RWPE2 (cell line): Measurements from ENCODE around the gene ENOX1.
"Not testable (repeated sequence)": the region's sequence is repeated elsewhere in the genome, so short reads cannot be mapped to it uniquely, and the experiment has no call there.

Experiments used
- ATAC-seq: fragments of 200-7000 bp; cut with Tn5 transposase; 3 replicates; pipeline ENCODE4 v1.9.1; 2021; ENCODE audit warnings: low read depth
- DNase-seq: peaks from one replicate; pipeline ENCODE4 v3.0.0-alpha.2; 2020; ENCODE audit warnings: low spot score
- H3K27ac ChIP-seq: fragments of 450-650 bp; 2 replicates; pipeline ENCODE4 v1.5.1; 2017; ENCODE audit warnings: mild to moderate bottlenecking; ENCODE audit not compliant: poor library complexity, severe bottlenecking
- H3K27me3 ChIP-seq: fragments of 250-450 bp; sonication (Bioruptor Pico); 2 replicates; pipeline ENCODE4 v1.5.1; 2021; ENCODE audit warnings: mild to moderate bottlenecking, moderate library complexity; ENCODE audit not compliant: insufficient read depth, poor library complexity, severe bottlenecking
- H3K36me3 ChIP-seq: fragments of 250-450 bp; sonication (Bioruptor Pico); 2 replicates; pipeline ENCODE4 v1.5.1; 2020; ENCODE audit warnings: low read depth, mild to moderate bottlenecking, moderate library complexity
- H3K4me1 ChIP-seq: fragments of 250-450 bp; sonication (Bioruptor Pico); 2 replicates; pipeline ENCODE4 v1.5.1; 2021; ENCODE audit warnings: mild to moderate bottlenecking, moderate library complexity; ENCODE audit not compliant: insufficient read depth, poor library complexity, severe bottlenecking
- H3K4me3 ChIP-seq: fragments of 250-450 bp; sonication (Bioruptor Pico); 2 replicates; pipeline ENCODE4 v1.5.1; 2021; ENCODE audit warnings: mild to moderate bottlenecking, moderate library complexity; ENCODE audit not compliant: severe bottlenecking
- H3K9me3 ChIP-seq: fragments of 250-450 bp; sonication (Bioruptor Pico); 2 replicates; pipeline ENCODE4 v1.5.1; 2021; ENCODE audit warnings: mild to moderate bottlenecking, moderate library complexity; ENCODE audit not compliant: severe bottlenecking
- TF ChIP-seq, protein P1 (sequence below): fragments of 450-650 bp; IDR thresholded peaks from one replicate; pipeline ENCODE4 v1.5.1; 2017; ENCODE audit warnings: mild to moderate bottlenecking, moderate library complexity; ENCODE audit not compliant: poor library complexity, severe bottlenecking

Gene ENOX1

DNA sequence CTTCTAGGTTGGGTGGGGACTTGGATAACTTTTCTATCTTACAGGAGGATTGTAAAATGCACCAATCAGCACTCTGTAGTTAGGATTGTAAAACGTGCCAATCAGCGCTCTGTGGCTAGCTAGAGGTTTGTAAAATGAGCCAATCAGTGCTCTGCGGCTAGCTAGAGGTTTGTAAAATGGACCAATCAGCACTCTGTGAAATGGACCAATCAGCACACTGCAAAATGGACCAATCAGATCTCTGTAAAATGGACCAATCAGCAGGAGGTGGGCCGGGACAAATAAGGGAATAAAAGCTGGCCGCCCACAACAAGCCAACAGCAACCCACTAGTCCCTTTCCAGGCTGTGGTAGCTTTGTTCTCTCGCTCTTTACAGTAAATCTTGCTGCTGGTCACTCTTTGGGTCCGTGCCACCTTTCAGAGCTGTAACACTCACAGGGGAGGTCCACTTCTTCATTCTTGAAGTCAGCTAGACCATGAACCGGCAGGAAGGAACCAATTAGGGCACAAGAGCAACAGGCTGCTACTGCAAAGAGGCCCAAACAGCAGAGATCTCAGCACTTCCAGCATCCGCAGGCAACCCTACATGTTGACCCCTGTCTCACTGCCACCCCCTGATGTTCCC is 606.6 kb downstream of the ENOX1 start:
- TF ChIP-seq, protein P1, sequence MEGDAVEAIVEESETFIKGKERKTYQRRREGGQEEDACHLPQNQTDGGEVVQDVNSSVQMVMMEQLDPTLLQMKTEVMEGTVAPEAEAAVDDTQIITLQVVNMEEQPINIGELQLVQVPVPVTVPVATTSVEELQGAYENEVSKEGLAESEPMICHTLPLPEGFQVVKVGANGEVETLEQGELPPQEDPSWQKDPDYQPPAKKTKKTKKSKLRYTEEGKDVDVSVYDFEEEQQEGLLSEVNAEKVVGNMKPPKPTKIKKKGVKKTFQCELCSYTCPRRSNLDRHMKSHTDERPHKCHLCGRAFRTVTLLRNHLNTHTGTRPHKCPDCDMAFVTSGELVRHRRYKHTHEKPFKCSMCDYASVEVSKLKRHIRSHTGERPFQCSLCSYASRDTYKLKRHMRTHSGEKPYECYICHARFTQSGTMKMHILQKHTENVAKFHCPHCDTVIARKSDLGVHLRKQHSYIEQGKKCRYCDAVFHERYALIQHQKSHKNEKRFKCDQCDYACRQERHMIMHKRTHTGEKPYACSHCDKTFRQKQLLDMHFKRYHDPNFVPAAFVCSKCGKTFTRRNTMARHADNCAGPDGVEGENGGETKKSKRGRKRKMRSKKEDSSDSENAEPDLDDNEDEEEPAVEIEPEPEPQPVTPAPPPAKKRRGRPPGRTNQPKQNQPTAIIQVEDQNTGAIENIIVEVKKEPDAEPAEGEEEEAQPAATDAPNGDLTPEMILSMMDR: no peak
- H3K4me1 ChIP-seq: no peaks in the 10 kb centered on the region
- DNase-seq: no peak
- H3K9me3 ChIP-seq: no peaks in the 10 kb centered on the region
- H3K36me3 ChIP-seq: no peaks in the 10 kb centered on the region
- H3K27me3 ChIP-seq: no peaks in the 10 kb centered on the region
- no peak overlapping the region for H3K27ac ChIP-seq
- H3K4me3 ChIP-seq: no peak overlapping the region
- ATAC-seq: no peak

DNA sequence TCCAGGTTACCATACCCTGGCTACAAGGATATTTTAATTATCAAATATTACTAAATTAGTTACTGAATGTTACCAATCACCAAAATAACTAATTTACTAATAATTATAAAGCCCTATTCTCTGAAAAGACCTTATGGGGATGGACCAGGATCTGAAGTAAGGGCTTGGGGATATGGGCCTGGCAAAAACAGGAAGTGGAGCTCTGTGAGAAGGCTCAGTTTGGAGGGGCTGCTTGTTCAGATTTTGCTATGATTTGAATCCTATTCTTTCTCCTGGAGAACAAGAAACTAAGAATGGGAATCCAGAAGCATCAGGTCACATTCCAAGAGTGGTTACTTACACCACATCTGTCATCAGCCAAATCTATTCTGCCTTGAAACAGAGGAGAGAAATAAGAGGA is 615.3 kb downstream of the ENOX1 start:
- TF ChIP-seq, protein P1: no peak
- Histone ChIP-seq H3K4me3 (no peak overlapping the region), H3K9me3 (no peaks in the 10 kb centered on the region), H3K36me3 (no peaks in the 10 kb centered on the region), H3K27ac (no peak overlapping the region), H3K27me3 (no peaks in the 10 kb centered on the region), H3K4me1 (no peaks in the 10 kb centered on the region)
- DNase-seq (no peak), ATAC-seq (no peak)

DNA sequence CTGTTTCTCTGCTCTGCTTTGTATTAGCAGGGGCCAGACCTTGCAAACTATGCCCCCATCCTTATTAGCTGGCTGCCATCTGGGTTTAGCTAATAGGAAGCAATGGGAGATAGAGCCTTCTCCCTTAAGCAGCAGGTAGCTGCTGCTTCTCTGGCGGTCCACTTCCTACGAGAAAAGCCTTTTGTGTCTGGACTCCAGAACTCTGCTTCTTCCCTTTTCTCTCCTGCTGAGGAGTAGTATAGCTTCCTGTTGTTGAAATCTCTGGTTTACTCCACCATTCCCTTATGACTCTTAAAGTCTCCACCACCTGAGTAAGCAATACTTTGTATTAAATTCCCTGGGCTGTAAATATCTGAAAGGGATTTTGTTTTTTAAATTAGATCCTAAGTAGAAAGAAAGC is 616.3 kb downstream of the ENOX1 start:
- Histone ChIP-seq H3K36me3 (no peaks in the 10 kb centered on the region), H3K27ac (no peak overlapping the region), H3K27me3 (no peaks in the 10 kb centered on the region), H3K9me3 (no peaks in the 10 kb centered on the region), H3K4me1 (no peaks in the 10 kb centered on the region), H3K4me3 (no peak overlapping the region)
- TF ChIP-seq, protein P1: no peak
- ATAC-seq (no peak), DNase-seq (no peak)

DNA sequence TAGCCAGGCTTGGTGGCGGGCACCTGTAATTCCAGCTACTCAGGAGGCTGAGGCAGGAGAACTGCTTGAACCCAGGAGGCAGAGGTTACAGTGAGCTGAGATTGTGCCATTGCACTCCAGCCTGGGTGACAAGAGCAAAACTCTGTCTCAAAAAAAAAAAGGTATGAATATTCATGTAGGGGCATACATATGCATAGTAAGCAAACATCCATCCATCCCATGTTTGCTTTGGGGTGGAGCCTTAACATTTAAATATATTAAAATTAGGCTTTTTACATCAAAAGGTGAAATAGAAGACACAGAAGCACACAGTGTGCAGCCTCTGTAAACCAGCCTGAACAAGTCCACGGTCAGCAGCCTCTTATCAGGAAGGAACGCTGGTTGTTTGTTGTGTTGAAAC is 618.3 kb downstream of the ENOX1 start:
- H3K4me3 ChIP-seq, ATAC-seq, H3K36me3 ChIP-seq, H3K27ac ChIP-seq, H3K9me3 ChIP-seq, DNase-seq, H3K4me1 ChIP-seq, H3K27me3 ChIP-seq: not testable (repeated sequence)

DNA sequence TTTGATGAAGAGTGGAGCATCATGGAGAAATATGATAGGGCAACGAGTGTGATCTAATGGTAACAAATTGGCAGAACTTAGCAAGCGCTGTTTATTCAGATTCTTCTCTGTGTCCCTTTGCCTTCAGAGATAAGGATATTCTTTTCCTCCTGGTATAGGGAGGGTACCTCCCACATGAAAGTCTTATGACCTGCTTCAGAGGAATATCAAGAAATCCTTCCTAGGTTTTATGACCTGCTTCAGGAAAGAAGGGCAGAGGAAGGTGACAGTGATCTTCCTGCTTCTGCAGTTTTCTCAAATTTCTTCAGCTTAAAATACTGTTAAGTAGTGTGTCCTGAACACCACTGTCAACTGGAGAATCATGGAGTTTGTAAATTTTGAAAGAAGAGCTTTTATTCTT is 619.0 kb downstream of the ENOX1 start:
- TF ChIP-seq, protein P1: no peak
- DNase-seq: no peak

More for the DNA sequence above, 619.0 kb downstream of the ENOX1 start:
- ATAC-seq: no peak
- Histone ChIP-seq H3K9me3 (no peaks in the 10 kb centered on the region), H3K36me3 (no peaks in the 10 kb centered on the region), H3K27ac (no peak overlapping the region), H3K27me3 (no peaks in the 10 kb centered on the region), H3K4me3 (no peak overlapping the region), H3K4me1 (no peaks in the 10 kb centered on the region)
